Hepatocyte (in vitro differentiated cells): ENCODE measurements around the gene SGMS1. TPM values are rescaled to one million over a fixed set of nuclear protein-coding genes. Genes with fewer than 3 reads are reported as not detected.
A peak's percentile ranks its signal among the peaks of the same experiment; 100 is the strongest.

Experiments
- DNase-seq: peaks from one replicate; pipeline ENCODE4 v3.0.0-alpha.2; 2016; ENCODE audit warnings: low spot score
- H2AFZ ChIP-seq: fragments of 200-600 bp; sonication (generic); 2 replicates; pipeline ENCODE4 v1.6.0; 2016; ENCODE audit warnings: antibody characterized with exemption, mild to moderate bottlenecking
- H3K27ac ChIP-seq: fragments of 200-600 bp; sonication (generic); 2 replicates; pipeline ENCODE4 v1.5.1; 2016; ENCODE audit warnings: mild to moderate bottlenecking
- H3K27me3 ChIP-seq: fragments of 200-600 bp; sonication (generic); 2 replicates; pipeline ENCODE4 v1.6.1; 2016
- H3K36me3 ChIP-seq: fragments of 200-600 bp; sonication (generic); replicated peaks from 2 replicates; pipeline ENCODE4 v1.5.1; 2016; ENCODE audit warnings: low read depth; ENCODE audit not compliant: insufficient read depth
- H3K4me1 ChIP-seq: fragments of 200-600 bp; sonication (generic); 2 replicates; pipeline ENCODE4 v1.5.1; 2016; ENCODE audit warnings: mild to moderate bottlenecking, moderate library complexity; ENCODE audit not compliant: insufficient read depth
- H3K4me2 ChIP-seq: fragments of 200-600 bp; sonication (generic); 2 replicates; pipeline ENCODE4 v1.6.0; 2016
- H3K4me3 ChIP-seq: fragments of 200-600 bp; sonication (generic); 2 replicates; pipeline ENCODE4 v1.5.1; 2016; ENCODE audit warnings: mild to moderate bottlenecking
- H3K79me2 ChIP-seq: fragments of 200-600 bp; sonication (generic); 2 replicates; pipeline ENCODE4 v1.6.0; 2017; ENCODE audit warnings: mild to moderate bottlenecking
- H3K9me2 ChIP-seq: fragments of 200-600 bp; sonication (generic); replicated peaks from 2 replicates; pipeline ENCODE4 v1.6.0; 2017; ENCODE audit warnings: mild to moderate bottlenecking; ENCODE audit not compliant: insufficient read depth
- H3K9me3 ChIP-seq: fragments of 200-600 bp; sonication (generic); 2 replicates; pipeline ENCODE4 v1.5.1; 2016; ENCODE audit warnings: low read depth, mild to moderate bottlenecking
- H4K20me1 ChIP-seq: fragments of 200-600 bp; sonication (generic); 2 replicates; pipeline ENCODE4 v1.6.0; 2016; ENCODE audit warnings: mild to moderate bottlenecking; ENCODE audit not compliant: insufficient read depth, poor library complexity, severe bottlenecking
- CTCF ChIP-seq: fragments of 200-600 bp; sonication (generic); IDR thresholded peaks from 2 replicates; pipeline ENCODE4 v1.5.1; 2016; ENCODE audit warnings: antibody characterized with exemption, mild to moderate bottlenecking; ENCODE audit not compliant: poor library complexity
- EZH2 ChIP-seq: fragments of 200-600 bp; sonication (generic); IDR thresholded peaks from 2 replicates; pipeline ENCODE4 v1.6.1; 2016; ENCODE audit warnings: antibody characterized with exemption, mild to moderate bottlenecking, borderline replicate concordance
- EZH2phosphoT487 ChIP-seq: fragments of 200-600 bp; sonication (generic); IDR thresholded peaks from one replicate; pipeline ENCODE4 v1.6.1; 2018; ENCODE audit warnings: antibody characterized with exemption, mild to moderate bottlenecking, low read depth, moderate library complexity; ENCODE audit not compliant: unreplicated experiment, severe bottlenecking
- WGBS: methylation state at CpG from one replicate; pipeline ENCODE4 v1.1.6; 2016; ENCODE audit warnings: low lambda C conversion rate; ENCODE audit errors: missing lambda C conversion rate; 5-methylcytosine and 5-hydroxymethylcytosine counted together
- polyA plus RNA-seq: library from polyadenylated mRNA; unstranded; fragments of >200 nt; fragmentation: Nextera tagmentation; extraction: Ambion mirVana; gene quantifications from 2 replicates; pipeline ENCODE4 v1.2.1, GENCODE V29; 2016
- total RNA-seq: library from RNA; depleted of rRNA; stranded (reverse); fragments of >200 nt; gene quantifications from 2 replicates; pipeline ENCODE4 v1.2.3, GENCODE V29; 2014

SGMS1 gene
- total and polyA plus RNA-seq, 2 experiments from 2014 or later, result 28.1 to 87.8 TPM

GRCh38 chr10:50613150-50613549, 10.6 kb downstream of the SGMS1 start:
- H3K79me2 ChIP-seq, result peaks cover 98% of the 10 kb centered on the region
- peak; percentile 23 for DNase-seq
- no peaks in the 10 kb centered on the region for H4K20me1 ChIP-seq
- peak overlapping the region; percentile 66 for H3K27ac ChIP-seq
- H3K27me3 ChIP-seq, result no peaks in the 10 kb centered on the region
- no peak overlapping the region for H3K4me2 ChIP-seq
- H3K36me3 ChIP-seq, result no peaks in the 10 kb centered on the region
- no peak for TF ChIP-seq EZH2phosphoT487
- TF ChIP-seq CTCF, result no peak
- TF ChIP-seq EZH2, result no peak
- no peaks in the 10 kb centered on the region for H3K9me2 ChIP-seq
- H3K4me3 ChIP-seq, result no peak overlapping the region
- WGBS, result 35% methylated on average over 2 of the region's 2 CpGs
- H2AFZ ChIP-seq, result no peak overlapping the region
- H3K4me1 ChIP-seq, result peaks cover 26% of the 10 kb centered on the region
- no peaks in the 10 kb centered on the region for H3K9me3 ChIP-seq

DNA sequence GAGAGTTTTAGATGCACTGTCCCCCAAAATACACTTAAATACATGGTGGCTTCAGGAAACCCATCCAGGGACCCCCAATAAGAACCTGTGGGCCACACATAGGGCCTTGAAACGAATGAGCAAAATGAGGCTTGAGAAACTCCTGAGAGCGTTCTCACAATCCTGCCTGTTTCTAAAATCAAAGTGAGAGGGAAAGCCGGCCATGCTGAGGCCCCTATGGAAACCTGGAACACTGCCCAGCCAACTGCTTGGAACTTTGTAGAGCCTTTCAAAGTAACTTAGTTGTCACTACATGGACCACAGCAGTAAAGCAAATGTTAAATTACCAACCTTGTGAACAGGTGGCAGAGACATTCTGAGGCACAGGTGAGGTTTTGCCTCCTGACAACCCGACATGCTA, 13.4 kb downstream of the SGMS1 start:
- Histone ChIP-seq H3K27ac (no peak overlapping the region), H2AFZ (no peak overlapping the region), H3K27me3 (no peaks in the 10 kb centered on the region), H4K20me1 (no peaks in the 10 kb centered on the region), H3K4me2 (no peak overlapping the region), H3K79me2 (peaks cover 88% of the 10 kb centered on the region), H3K4me3 (no peak overlapping the region), H3K9me3 (no peaks in the 10 kb centered on the region), H3K9me2 (no peaks in the 10 kb centered on the region), H3K36me3 (no peaks in the 10 kb centered on the region), H3K4me1 (peaks cover 50% of the 10 kb centered on the region)
- DNase-seq, result peak; percentile 56
- WGBS, result 73% methylated on average over 4 of the region's 4 CpGs
- TF ChIP-seq CTCF (no peak), EZH2phosphoT487 (no peak), EZH2 (no peak)

- no peaks in the 10 kb centered on the region for H3K27me3 ChIP-seq
- no peak overlapping the region for H3K27ac ChIP-seq
- no peak for DNase-seq
- peak overlapping the region; percentile 37 for H3K4me2 ChIP-seq
- no peaks in the 10 kb centered on the region for H3K36me3 ChIP-seq
- H3K4me3 ChIP-seq, result no peak overlapping the region
- no peak for TF ChIP-seq CTCF
- no peak for TF ChIP-seq EZH2
- no peak for TF ChIP-seq EZH2phosphoT487
- no peaks in the 10 kb centered on the region for H3K9me2 ChIP-seq
- peaks cover 57% of the 10 kb centered on the region for H3K4me1 ChIP-seq
- H2AFZ ChIP-seq, result no peak overlapping the region
- no peaks in the 10 kb centered on the region for H3K9me3 ChIP-seq
- H3K79me2 ChIP-seq, result peaks cover 82% of the 10 kb centered on the region
- H4K20me1 ChIP-seq, result no peaks in the 10 kb centered on the region
Observed at GRCh38 chr10:50607356-50607925, 16.3 kb downstream of the SGMS1 start.

- Histone ChIP-seq H4K20me1 (no peaks in the 10 kb centered on the region), H3K4me3 (no peak overlapping the region), H3K27ac (peak overlapping the region; percentile 52), H3K27me3 (no peaks in the 10 kb centered on the region), H3K4me1 (peaks cover 67% of the 10 kb centered on the region), H3K9me3 (no peaks in the 10 kb centered on the region), H3K79me2 (peaks cover 82% of the 10 kb centered on the region), H2AFZ (no peak overlapping the region), H3K36me3 (no peaks in the 10 kb centered on the region), H3K4me2 (peak overlapping the region; percentile 68), H3K9me2 (no peaks in the 10 kb centered on the region)
- no peak for DNase-seq
- WGBS, result 98% methylated on average over 2 of the region's 2 CpGs
- TF ChIP-seq EZH2phosphoT487, result no peak
- TF ChIP-seq CTCF, result no peak
- no peak for TF ChIP-seq EZH2
Observed at GRCh38 chr10:50605951-50606270, 17.8 kb downstream of the SGMS1 start.
